Subcutaneous abdominal adipose tissue (tissue), 5 donors: Measurements from ENCODE around the gene DEFB108B.
"Not testable (repeated sequence)": the region's sequence is repeated elsewhere in the genome, so short reads cannot be mapped to it uniquely, and the experiment has no call there.

Experiments
- H3K27ac ChIP-seq: one replicate; pipeline ENCODE4 v1.7.0; 2013; ENCODE audit warnings: low read depth, mild to moderate bottlenecking, inconsistent platforms, low read length, moderate library complexity
- H3K27me3 ChIP-seq, 5 donors: one replicate each; pipeline ENCODE4 v1.7.0; 2013; ENCODE audit warnings: low read length in 5 of 5, inconsistent platforms in 1 of 5; ENCODE audit not compliant: control insufficient read depth in 5 of 5, insufficient read depth in 4 of 5
- H3K36me3 ChIP-seq, 5 donors: one replicate each; pipeline ENCODE4 v1.7.0; 2013; ENCODE audit warnings: low read length in 5 of 5; ENCODE audit not compliant: control insufficient read depth in 5 of 5, insufficient read depth in 5 of 5
- H3K4me1 ChIP-seq, 5 donors: one replicate each; pipeline ENCODE4 v1.7.0; 2013; ENCODE audit warnings: low read length in 5 of 5, mild to moderate bottlenecking in 3 of 5, moderate library complexity in 1 of 5; ENCODE audit not compliant: control insufficient read depth in 5 of 5, insufficient read depth in 5 of 5
- H3K4me3 ChIP-seq, 5 donors: one replicate each; pipeline ENCODE4 v1.7.0; 2013; ENCODE audit warnings: low read length in 5 of 5, low read depth in 1 of 5
- H3K9ac ChIP-seq, 5 donors: one replicate each; pipeline ENCODE4 v1.7.0; 2013; ENCODE audit warnings: low read length in 5 of 5, mild to moderate bottlenecking in 4 of 5, moderate library complexity in 3 of 5
- H3K9me3 ChIP-seq, 5 donors: one replicate each; pipeline ENCODE4 v1.7.0; 2013; ENCODE audit warnings: low read length in 5 of 5; ENCODE audit not compliant: control insufficient read depth in 5 of 5
- donor health status: healthy.
- donor health status: healthy.
- donor health status: healthy.
- donor health status: healthy.
- donor health status: healthy.

Gene DEFB108B

GRCh38 chr11:71869931-71870330 lies 36.9 kb downstream of the DEFB108B start:
- H3K27ac ChIP-seq, H3K4me1 ChIP-seq: not testable (repeated sequence)

GRCh38 chr11:71870661-71871060 lies 37.7 kb downstream of the DEFB108B start:
- H3K4me1 ChIP-seq, H3K36me3 ChIP-seq, H3K9ac ChIP-seq, H3K9me3 ChIP-seq, H3K27me3 ChIP-seq, H3K27ac ChIP-seq, H3K4me3 ChIP-seq: not testable (repeated sequence)

More at GRCh38 chr11:71869931-71870330, 36.9 kb downstream of the DEFB108B start:
- not testable (repeated sequence) for H3K9ac ChIP-seq, H3K27me3 ChIP-seq, H3K36me3 ChIP-seq, H3K4me3 ChIP-seq, H3K9me3 ChIP-seq

GRCh38 chr11:71876262-71876661 lies 43.3 kb downstream of the DEFB108B start:
- H3K4me1 ChIP-seq, H3K9ac ChIP-seq, H3K27ac ChIP-seq, H3K4me3 ChIP-seq, H3K27me3 ChIP-seq, H3K36me3 ChIP-seq, H3K9me3 ChIP-seq: not testable (repeated sequence)

GRCh38 chr11:71878059-71878458 lies 45.1 kb downstream of the DEFB108B start, which contains the start of gene DEFB131B:
Gene DEFB131B, plus strand, starts transcription at chr11:71878453. Its CDS starts 0 bp downstream, at chr11:71878453.
- H3K36me3 ChIP-seq, H3K4me3 ChIP-seq, H3K9ac ChIP-seq, H3K9me3 ChIP-seq, H3K27me3 ChIP-seq, H3K27ac ChIP-seq, H3K4me1 ChIP-seq: not testable (repeated sequence)

- H3K4me1 ChIP-seq, H3K27ac ChIP-seq, H3K9ac ChIP-seq, H3K27me3 ChIP-seq, H3K36me3 ChIP-seq, H3K9me3 ChIP-seq, H3K4me3 ChIP-seq: not testable (repeated sequence)
Observed at GRCh38 chr11:71885806-71886205, 52.8 kb downstream of the DEFB108B start.
